PC-3 (cell line): ENCODE data around the gene CRTC3. TPM values are rescaled to one million over a fixed set of nuclear protein-coding genes. Genes with fewer than 3 reads are reported as not detected.

Source experiments
- ATAC-seq: fragments of 200-7000 bp; cut with Tn5 transposase; 2 replicates; pipeline ENCODE4 v1.9.1; 2020; ENCODE audit warnings: mild to moderate bottlenecking, moderate library complexity
- BruUV-seq: library from RNA; stranded (reverse); fragments of 400-500 nt; replicated peaks from 2 replicates; lab custom pipeline; 2021; lab: Mats Ljungman, UMichigan
- CTCF ChIA-PET: fragments of 300-600 bp; sonication (Branson Sonifier 250); formaldehyde crosslinking; loops from one replicate; lab custom pipeline; 2022; ENCODE audit warnings: antibody characterized with exemption; lab: Charles Lee
- POLR2A ChIA-PET: fragments of 300-600 bp; sonication (Branson Sonifier 250); formaldehyde crosslinking; loops from one replicate; lab custom pipeline; 2022; ENCODE audit warnings: antibody characterized with exemption; ENCODE audit not compliant: unreplicated experiment; lab: Charles Lee
- DNase-seq: peaks from one replicate; pipeline ENCODE4 v3.0.0-alpha.2; 2015
- H2AFZ ChIP-seq: fragments of 300-600 bp; sonication (generic); 2 replicates; pipeline ENCODE4 v1.6.0; 2016; ENCODE audit warnings: antibody characterized with exemption, low read length
- H3F3A ChIP-seq: fragments of 300-600 bp; sonication (generic); one replicate; pipeline ENCODE4 v1.6.0; 2017; ENCODE audit warnings: antibody characterized with exemption, low read length, control low read depth, mild to moderate bottlenecking; ENCODE audit not compliant: unreplicated experiment
- H3K27ac ChIP-seq: fragments of 300-600 bp; sonication (generic); 2 replicates; pipeline ENCODE4 v1.5.1; 2016; ENCODE audit warnings: mild to moderate bottlenecking, low read length
- H3K27me3 ChIP-seq: fragments of 300-600 bp; sonication (generic); 2 replicates; pipeline ENCODE4 v1.6.1; 2016; ENCODE audit warnings: low read length, mixed read lengths
- H3K36me3 ChIP-seq: fragments of 300-600 bp; sonication (generic); 2 replicates; pipeline ENCODE4 v1.6.1; 2016; ENCODE audit warnings: low read depth, mixed run types, low read length, mixed read lengths
- H3K4me1 ChIP-seq: fragments of 300-600 bp; sonication (generic); 2 replicates; pipeline ENCODE4 v1.5.1; 2016; ENCODE audit warnings: low read length; ENCODE audit not compliant: insufficient read depth
- H3K4me2 ChIP-seq: fragments of 300-600 bp; sonication (generic); 2 replicates; pipeline ENCODE4 v1.6.0; 2016; ENCODE audit warnings: low read length
- H3K4me3 ChIP-seq: fragments of 300-600 bp; sonication (generic); 2 replicates; pipeline ENCODE4 v1.5.1; 2016; ENCODE audit warnings: mild to moderate bottlenecking, low read length, mixed read lengths
- H3K79me2 ChIP-seq: fragments of 300-600 bp; sonication (generic); 2 replicates; pipeline ENCODE4 v1.6.1; 2017; ENCODE audit warnings: low read length, mixed read lengths
- H3K9ac ChIP-seq: fragments of 300-600 bp; sonication (generic); 2 replicates; pipeline ENCODE4 v1.6.0; 2016; ENCODE audit warnings: mild to moderate bottlenecking, low read length
- H3K9me2 ChIP-seq: fragments of 300-600 bp; sonication (generic); replicated peaks from 2 replicates; pipeline ENCODE4 v1.6.1; 2016; ENCODE audit warnings: mixed run types, low read length, mixed read lengths
- H3K9me3 ChIP-seq: fragments of 300-600 bp; sonication (generic); 2 replicates; pipeline ENCODE4 v1.6.1; 2016; ENCODE audit warnings: low read length, mixed read lengths
- H4K20me1 ChIP-seq: fragments of 300-600 bp; sonication (generic); 2 replicates; pipeline ENCODE4 v1.6.1; 2016; ENCODE audit warnings: low read length, mixed read lengths
- EZH2 ChIP-seq: fragments of 300-600 bp; sonication (generic); IDR thresholded peaks from one replicate; pipeline ENCODE4 v1.6.1; 2017; ENCODE audit warnings: antibody characterized with exemption, mild to moderate bottlenecking, low read length; ENCODE audit not compliant: unreplicated experiment
- EZH2phosphoT487 ChIP-seq: fragments of 300-600 bp; sonication (generic); IDR thresholded peaks from 2 replicates; pipeline ENCODE4 v1.6.1; 2018; ENCODE audit warnings: mild to moderate bottlenecking, antibody characterized with exemption, low read length, borderline replicate concordance
- intact Hi-C: fragments of 100-400 bp; cut with micrococcal nuclease; formaldehyde crosslinking; loops from 2 replicates; pipeline ENCODE4 v1.9.0; 2023
- total RNA-seq: library from RNA; depleted of rRNA; stranded (reverse); fragments of >200 nt; gene quantifications from 2 replicates; pipeline ENCODE4 v1.2.3, GENCODE V29; 2014
- TF ChIP-seq, protein P1 (sequence below): fragments of 300-600 bp; sonication (generic); conservative IDR thresholded peaks from 2 replicates; pipeline ENCODE4 v1.5.1; 2017; ENCODE audit warnings: antibody characterized with exemption, low read depth, mild to moderate bottlenecking, low read length

CRTC3 gene
- total RNA-seq, 1 experiment from 2014 or later, result 12.4 TPM

GRCh38 chr15:90623854-90624253 lies 94.1 kb downstream of the CRTC3 start:
- intact Hi-C loops, result no loop called here
- TF ChIP-seq, protein P1, sequence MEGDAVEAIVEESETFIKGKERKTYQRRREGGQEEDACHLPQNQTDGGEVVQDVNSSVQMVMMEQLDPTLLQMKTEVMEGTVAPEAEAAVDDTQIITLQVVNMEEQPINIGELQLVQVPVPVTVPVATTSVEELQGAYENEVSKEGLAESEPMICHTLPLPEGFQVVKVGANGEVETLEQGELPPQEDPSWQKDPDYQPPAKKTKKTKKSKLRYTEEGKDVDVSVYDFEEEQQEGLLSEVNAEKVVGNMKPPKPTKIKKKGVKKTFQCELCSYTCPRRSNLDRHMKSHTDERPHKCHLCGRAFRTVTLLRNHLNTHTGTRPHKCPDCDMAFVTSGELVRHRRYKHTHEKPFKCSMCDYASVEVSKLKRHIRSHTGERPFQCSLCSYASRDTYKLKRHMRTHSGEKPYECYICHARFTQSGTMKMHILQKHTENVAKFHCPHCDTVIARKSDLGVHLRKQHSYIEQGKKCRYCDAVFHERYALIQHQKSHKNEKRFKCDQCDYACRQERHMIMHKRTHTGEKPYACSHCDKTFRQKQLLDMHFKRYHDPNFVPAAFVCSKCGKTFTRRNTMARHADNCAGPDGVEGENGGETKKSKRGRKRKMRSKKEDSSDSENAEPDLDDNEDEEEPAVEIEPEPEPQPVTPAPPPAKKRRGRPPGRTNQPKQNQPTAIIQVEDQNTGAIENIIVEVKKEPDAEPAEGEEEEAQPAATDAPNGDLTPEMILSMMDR, result no peak
- TF ChIP-seq EZH2phosphoT487, result no peak
- no peak for TF ChIP-seq EZH2
- Histone ChIP-seq H2AFZ (no peak overlapping the region), H3K79me2 (no peaks in the 10 kb centered on the region), H3K9me3 (no peaks in the 10 kb centered on the region), H3K9ac (no peak overlapping the region), H3K4me2 (no peak overlapping the region), H3K36me3 (peaks cover 5% of the 10 kb centered on the region), H3K27ac (no peak overlapping the region), H3K4me3 (no peak overlapping the region), H4K20me1 (no peaks in the 10 kb centered on the region), H3K9me2 (no peaks in the 10 kb centered on the region), H3K4me1 (no peaks in the 10 kb centered on the region), H3K27me3 (no peaks in the 10 kb centered on the region), H3F3A (no peaks in the 10 kb centered on the region)
- ChIA-PET CTCF (no interaction called here), POLR2A (no interaction called here)
- no TSS peak for BruUV-seq
- DNase-seq, result no peak
- ATAC-seq, result no peak

DNA sequence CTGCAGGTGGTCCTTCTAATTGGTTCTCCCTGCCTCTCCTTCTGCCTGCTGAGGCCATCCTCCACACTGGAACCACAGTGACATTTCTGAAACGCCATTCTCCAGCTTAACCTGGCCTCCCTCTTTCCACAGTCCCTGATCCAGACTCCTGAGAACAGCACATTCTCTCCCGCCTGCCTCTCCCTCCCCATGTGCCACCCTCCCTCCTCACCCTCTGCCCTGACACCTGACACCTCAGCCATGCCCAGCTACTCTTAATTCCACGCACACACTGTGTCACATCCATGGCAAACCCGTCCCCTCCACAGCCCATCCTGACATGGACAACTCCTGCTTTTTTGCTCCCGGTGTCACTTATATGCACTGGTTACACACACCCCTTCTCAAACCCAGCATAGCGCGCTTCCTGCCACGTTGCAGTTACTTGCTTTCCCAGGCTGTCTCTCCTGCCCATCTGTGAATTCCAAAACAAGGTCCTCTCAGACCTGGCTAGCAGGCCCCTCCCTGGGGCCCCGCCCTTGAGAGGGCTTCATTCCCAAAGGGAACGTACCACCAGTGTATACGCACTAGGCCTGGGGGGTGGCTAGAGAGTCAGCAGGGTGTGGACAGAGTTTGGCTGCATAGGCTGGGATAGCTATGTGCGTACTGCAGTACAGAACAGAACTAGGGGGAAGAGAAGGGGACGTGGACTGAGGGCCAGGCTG lies 94.7 kb downstream of the CRTC3 start:
- ChIA-PET CTCF (no interaction called here), POLR2A (no interaction called here)
- no peaks in the 10 kb centered on the region for H3K79me2 ChIP-seq
- peaks cover 9% of the 10 kb centered on the region for H3K36me3 ChIP-seq
- H3F3A ChIP-seq, result no peaks in the 10 kb centered on the region
- H4K20me1 ChIP-seq, result no peaks in the 10 kb centered on the region
- ATAC-seq, result no peak
- no peaks in the 10 kb centered on the region for H3K9me2 ChIP-seq
- H3K4me3 ChIP-seq, result no peak overlapping the region
- intact Hi-C loops, result no loop called here
- H3K4me2 ChIP-seq, result no peak overlapping the region
- H2AFZ ChIP-seq, result no peak overlapping the region
- H3K27me3 ChIP-seq, result no peaks in the 10 kb centered on the region
- H3K27ac ChIP-seq, result no peak overlapping the region
- no peak for DNase-seq
- TF ChIP-seq, protein P1, result no peak
- no peak for TF ChIP-seq EZH2phosphoT487
- TF ChIP-seq EZH2, result no peak
- no peak overlapping the region for H3K9ac ChIP-seq
- BruUV-seq, result no TSS peak
- no peaks in the 10 kb centered on the region for H3K9me3 ChIP-seq
- no peaks in the 10 kb centered on the region for H3K4me1 ChIP-seq

DNA sequence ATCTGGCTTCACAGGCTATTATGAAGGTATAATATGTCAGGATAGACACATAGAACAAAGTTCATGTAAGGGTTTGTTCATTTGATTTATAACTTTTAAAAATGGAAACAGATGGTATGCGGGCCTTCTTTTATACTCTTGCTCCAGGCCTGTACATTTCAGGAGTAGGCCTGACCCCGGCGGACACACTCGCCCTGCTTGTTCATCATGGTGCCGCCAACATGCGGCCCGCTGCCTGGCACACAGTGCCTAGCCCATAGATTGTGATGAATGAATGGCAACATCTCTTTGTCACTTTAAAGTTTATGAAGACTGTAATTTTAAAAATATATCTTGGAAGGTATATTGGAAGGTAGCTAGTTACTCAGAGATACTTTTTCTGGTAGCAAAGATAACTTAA lies 95.3 kb downstream of the CRTC3 start:
- H3K9me3 ChIP-seq, result no peaks in the 10 kb centered on the region
- H3K4me1 ChIP-seq, result no peaks in the 10 kb centered on the region
- H3F3A ChIP-seq, result no peaks in the 10 kb centered on the region
- H3K36me3 ChIP-seq, result peaks cover 9% of the 10 kb centered on the region
- H4K20me1 ChIP-seq, result no peaks in the 10 kb centered on the region
- intact Hi-C loops, result no loop called here
- no peak overlapping the region for H2AFZ ChIP-seq
- DNase-seq (no peak), ATAC-seq (no peak)
- no peaks in the 10 kb centered on the region for H3K79me2 ChIP-seq
- H3K27ac ChIP-seq, result no peak overlapping the region
- CTCF ChIA-PET, result no interaction called here
- H3K9ac ChIP-seq, result no peak overlapping the region
- TF ChIP-seq EZH2 (no peak), EZH2phosphoT487 (no peak)
- TF ChIP-seq, protein P1, result no peak
- no peaks in the 10 kb centered on the region for H3K9me2 ChIP-seq
- no peak overlapping the region for H3K4me2 ChIP-seq
- no peaks in the 10 kb centered on the region for H3K27me3 ChIP-seq
- POLR2A ChIA-PET, result no interaction called here
- no peak overlapping the region for H3K4me3 ChIP-seq
- no TSS peak for BruUV-seq
